Neural crest cell (in vitro differentiated cells): Measurements from ENCODE around the gene ALDH7A1. TPM values are rescaled to one million over a fixed set of nuclear protein-coding genes. Genes with fewer than 3 reads are reported as not detected.
A peak's percentile ranks its signal among the peaks of the same experiment; 100 is the strongest.

Source experiments
- DNase-seq: peaks from one replicate; pipeline ENCODE4 v3.0.0; 2021; ENCODE audit warnings: low read depth, mixed read lengths, low spot score
- H3K27ac Mint-ChIP-seq: one replicate; pipeline ENCODE4 v1.8.0; 2021; ENCODE audit warnings: mild to moderate bottlenecking, mixed read lengths; ENCODE audit not compliant: unreplicated experiment
- H3K27me3 Mint-ChIP-seq: 2 replicates; pipeline ENCODE4 v1.8.0; 2021; ENCODE audit warnings: low read depth, mild to moderate bottlenecking, mixed read lengths
- H3K36me3 Mint-ChIP-seq: 2 replicates; pipeline ENCODE4 v1.8.0; 2021; ENCODE audit warnings: low read depth, mild to moderate bottlenecking, mixed read lengths
- H3K4me1 Mint-ChIP-seq: 2 replicates; pipeline ENCODE4 v1.8.0; 2021; ENCODE audit warnings: mixed read lengths
- H3K4me3 Mint-ChIP-seq: one replicate; pipeline ENCODE4 v1.8.0; 2021; ENCODE audit warnings: mild to moderate bottlenecking, mixed read lengths
- H3K9me3 Mint-ChIP-seq: 2 replicates; pipeline ENCODE4 v1.8.0; 2021; ENCODE audit warnings: mixed read lengths
- CTCF ChIP-seq: fragments of 200-600 bp; sonication (generic); conservative IDR thresholded peaks from 2 replicates; pipeline ENCODE4 v1.5.0; 2021; ENCODE audit warnings: antibody characterized with exemption, mild to moderate bottlenecking
- total RNA-seq: library from RNA; stranded (reverse); gene quantifications from 2 replicates; pipeline ENCODE4 v1.2.1, GENCODE V29; 2021

ALDH7A1 gene
- total RNA-seq, 1 donor from 2014 or later = 169 TPM

- H3K4me3 Mint-ChIP-seq = no peak overlapping the region
- no peaks in the 10 kb centered on the region for H3K27me3 Mint-ChIP-seq
- H3K36me3 Mint-ChIP-seq = peaks cover 6% of the 10 kb centered on the region
- TF ChIP-seq CTCF = no peak
- peaks cover 6% of the 10 kb centered on the region for H3K9me3 Mint-ChIP-seq
- no peak for DNase-seq
- no peak overlapping the region for H3K27ac Mint-ChIP-seq
- peaks cover 34% of the 10 kb centered on the region for H3K4me1 Mint-ChIP-seq
These were observed 68.5 kb downstream of the ALDH7A1 start for GRCh38 chr5:126526493-126526892.

GRCh38 chr5:126525630-126526245 is 69.3 kb downstream of the ALDH7A1 start:
- Mint-ChIP-seq H3K4me1 (peaks cover 26% of the 10 kb centered on the region), H3K27ac (peak overlapping the region; percentile 52), H3K9me3 (peaks cover 6% of the 10 kb centered on the region), H3K4me3 (no peak overlapping the region), H3K27me3 (no peaks in the 10 kb centered on the region), H3K36me3 (peaks cover 6% of the 10 kb centered on the region)
- DNase-seq = no peak
- TF ChIP-seq CTCF = no peak

GRCh38 chr5:126523818-126524510 is 71.1 kb downstream of the ALDH7A1 start:
- H3K27ac Mint-ChIP-seq = peak overlapping the region; percentile 28

GRCh38 chr5:126521130-126521529 is 73.9 kb downstream of the ALDH7A1 start:
- TF ChIP-seq CTCF = no peak
- H3K9me3 Mint-ChIP-seq = no peaks in the 10 kb centered on the region
- H3K27ac Mint-ChIP-seq = no peak overlapping the region
- H3K4me1 Mint-ChIP-seq = peaks cover 33% of the 10 kb centered on the region
- H3K4me3 Mint-ChIP-seq = no peak overlapping the region
- DNase-seq = no peak
- H3K27me3 Mint-ChIP-seq = no peaks in the 10 kb centered on the region
- H3K36me3 Mint-ChIP-seq = no peaks in the 10 kb centered on the region

More at GRCh38 chr5:126523818-126524510, 71.1 kb downstream of the ALDH7A1 start:
- no peak for TF ChIP-seq CTCF
- no peak overlapping the region for H3K4me3 Mint-ChIP-seq
- peaks cover 6% of the 10 kb centered on the region for H3K36me3 Mint-ChIP-seq
- no peak for DNase-seq
- H3K27me3 Mint-ChIP-seq = no peaks in the 10 kb centered on the region
- peaks cover 6% of the 10 kb centered on the region for H3K9me3 Mint-ChIP-seq
- H3K4me1 Mint-ChIP-seq = peaks cover 37% of the 10 kb centered on the region

GRCh38 chr5:126520593-126520953 is 74.4 kb downstream of the ALDH7A1 start:
- H3K4me3 Mint-ChIP-seq = no peak overlapping the region
- no peaks in the 10 kb centered on the region for H3K36me3 Mint-ChIP-seq
- no peak overlapping the region for H3K27ac Mint-ChIP-seq
- DNase-seq = no peak
- H3K9me3 Mint-ChIP-seq = no peaks in the 10 kb centered on the region
- no peak for TF ChIP-seq CTCF
- H3K4me1 Mint-ChIP-seq = peaks cover 33% of the 10 kb centered on the region
- no peaks in the 10 kb centered on the region for H3K27me3 Mint-ChIP-seq
